Erythroblast (primary cell): ENCODE measurements around the gene BMP8B.
A peak's percentile ranks its signal among the peaks of the same experiment; 100 is the strongest.

Experiments
- DNase-seq, 2 experiments: peaks; one replicate each; lab custom pipeline; 2025; lab: John Stamatoyannopoulos, UW
- GATA1 ChIP-seq: IDR thresholded peaks from 2 replicates; pipeline ENCODE4 v1.6.1; 2011; ENCODE audit warnings: low read depth, mild to moderate bottlenecking, control low read depth, low read length, moderate library complexity
- POLR2A ChIP-seq: IDR thresholded peaks from 2 replicates; pipeline ENCODE4 v1.6.1; 2011; ENCODE audit warnings: mild to moderate bottlenecking, low read length

The BMP8B gene

GRCh38 chr1:39717809-39718208 lies 70.9 kb downstream of the BMP8B start:
- no peak for DNase-seq
- no peak for TF ChIP-seq POLR2A

GRCh38 chr1:39713557-39713956 lies 75.1 kb downstream of the BMP8B start:
- TF ChIP-seq POLR2A (no peak), GATA1 (no peak)
- DNase-seq: no peak

- DNase-seq: no peak
- TF ChIP-seq POLR2A (no peak), GATA1 (no peak)
Observed at GRCh38 chr1:39711966-39712340, 76.7 kb downstream of the BMP8B start.

- peak; percentile 73 to 86 for DNase-seq
Observed at GRCh38 chr1:39711104-39711965, 77.3 kb downstream of the BMP8B start.

GRCh38 chr1:39707506-39707905 lies 81.2 kb downstream of the BMP8B start:
- TF ChIP-seq GATA1 (no peak), POLR2A (no peak)
- DNase-seq: no peak

More at GRCh38 chr1:39711104-39711965, 77.3 kb downstream of the BMP8B start:
- TF ChIP-seq GATA1 (no peak), POLR2A (no peak)
